Stromal cell of bone marrow (primary cell): ENCODE data around the gene ADORA2A.

Experiments used
- DNase-seq: peaks from one replicate; pipeline ENCODE4 v3.0.0-alpha.2; 2012; ENCODE audit warnings: low read depth

Gene ADORA2A

DNA sequence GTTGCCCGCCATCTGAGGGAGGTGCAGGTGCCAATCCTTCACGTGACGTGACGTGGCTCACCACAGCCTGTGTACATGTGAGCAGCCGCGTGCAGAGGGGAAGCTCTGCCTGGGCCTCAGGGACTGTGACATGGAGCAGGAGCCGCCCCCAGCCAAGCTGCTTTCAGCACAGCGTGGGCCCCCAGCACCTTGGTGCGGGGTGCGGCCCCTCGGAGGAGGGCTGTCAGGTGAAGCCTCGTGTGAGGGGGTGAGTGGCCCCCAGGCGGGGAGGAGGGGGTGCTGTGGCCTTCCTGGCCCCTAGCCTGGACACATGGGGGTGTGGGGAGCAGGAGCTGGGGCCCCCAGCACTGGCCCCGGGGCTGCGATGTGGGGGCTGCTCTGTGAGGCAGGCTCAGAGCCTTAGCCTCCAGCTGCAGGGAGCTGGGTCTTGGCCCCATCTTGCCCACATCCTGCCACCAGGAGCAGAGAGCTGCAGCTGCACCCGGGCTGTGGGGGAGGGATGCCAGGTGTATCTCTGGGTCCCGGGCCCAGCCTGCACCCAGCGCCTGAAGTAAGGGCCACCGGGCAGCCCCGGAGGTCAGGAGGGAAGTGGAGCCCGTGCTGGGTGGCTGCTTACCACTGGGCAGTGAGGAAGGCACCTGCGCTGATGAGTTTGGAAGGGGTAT lies at the start of gene ADORA2A:
ADORA2A (plus strand) TSS at position 100 of the 665 bp plus-strand sequence. CDS start 5,806 bp downstream, outside the sequence.
- DNase-seq = no peak

GRCh38 chr22:24379536-24379935 lies 47.9 kb upstream of the ADORA2A start:
- DNase-seq = no peak

DNA sequence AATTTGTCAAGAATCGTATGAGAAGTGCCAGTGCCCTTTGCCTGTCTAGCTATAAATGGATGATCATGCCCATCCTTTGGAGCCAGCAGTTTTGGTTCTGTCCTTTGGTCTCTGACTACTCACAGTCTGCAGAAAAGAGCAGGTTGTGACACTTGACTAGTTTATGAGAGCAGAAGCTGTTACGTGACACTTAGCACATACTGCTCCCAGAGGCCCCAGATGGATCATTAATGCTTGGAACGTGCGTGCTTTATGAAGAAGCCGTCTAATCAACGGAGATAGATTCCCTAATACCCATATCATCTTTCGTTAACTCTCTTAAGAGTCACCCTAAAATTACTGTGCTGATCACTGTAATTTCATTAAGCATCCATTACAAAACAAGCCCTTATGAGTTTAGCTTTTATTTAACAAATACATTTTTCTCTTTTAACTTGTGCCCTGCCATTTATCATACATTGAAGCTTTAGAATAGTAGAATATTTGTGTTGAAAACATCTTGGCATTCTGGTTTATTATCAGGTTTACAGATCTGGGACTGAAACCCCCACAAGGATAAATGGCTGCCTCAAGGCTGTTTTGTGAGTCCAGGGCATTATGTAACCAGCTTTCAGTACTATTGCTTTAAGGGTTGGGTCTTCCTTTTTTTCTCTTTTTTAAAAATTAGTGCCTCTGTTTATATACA lies 47.0 kb upstream of the ADORA2A start:
- DNase-seq = no peak

DNA sequence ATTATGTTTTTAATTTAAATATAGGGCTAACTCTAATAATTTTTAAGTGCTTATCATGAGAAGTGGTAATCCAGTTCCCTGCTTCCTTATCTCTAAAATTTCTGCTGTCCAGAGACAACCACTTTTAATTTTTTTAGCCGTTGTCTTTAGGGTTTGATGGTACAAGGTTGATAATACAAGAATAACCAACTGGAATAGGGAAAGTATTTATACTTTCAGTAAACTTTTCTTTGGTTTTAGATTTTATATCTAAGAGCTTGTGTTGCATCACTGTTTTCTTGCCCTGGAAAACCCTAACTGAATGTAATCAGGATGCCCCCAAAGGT lies 46.5 kb upstream of the ADORA2A start:
- DNase-seq = no peak

- no peak for DNase-seq
These were observed 44.3 kb upstream of the ADORA2A start for GRCh38 chr22:24383061-24383460.

DNA sequence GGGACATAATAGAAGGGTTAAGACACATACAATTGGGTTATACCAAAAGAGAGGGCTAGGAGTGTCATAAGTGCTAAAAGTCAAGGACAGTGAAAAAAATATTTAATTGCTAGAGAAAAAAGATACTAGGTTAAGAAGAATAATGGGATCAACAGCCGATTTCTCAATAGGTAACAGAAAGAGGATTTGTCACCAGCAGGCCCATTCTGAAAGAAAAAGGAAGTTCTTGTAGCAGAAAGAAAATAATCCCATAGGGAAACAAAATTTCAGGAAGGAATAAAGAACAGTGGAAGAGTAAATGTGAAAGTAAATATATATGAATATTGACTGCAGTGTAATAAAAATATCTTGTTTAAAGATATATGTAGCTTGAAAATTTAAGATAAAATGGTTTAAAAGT lies 43.3 kb upstream of the ADORA2A start:
- no peak for DNase-seq

GRCh38 chr22:24386937-24387471 lies 40.4 kb upstream of the ADORA2A start:
- DNase-seq = no peak

DNA sequence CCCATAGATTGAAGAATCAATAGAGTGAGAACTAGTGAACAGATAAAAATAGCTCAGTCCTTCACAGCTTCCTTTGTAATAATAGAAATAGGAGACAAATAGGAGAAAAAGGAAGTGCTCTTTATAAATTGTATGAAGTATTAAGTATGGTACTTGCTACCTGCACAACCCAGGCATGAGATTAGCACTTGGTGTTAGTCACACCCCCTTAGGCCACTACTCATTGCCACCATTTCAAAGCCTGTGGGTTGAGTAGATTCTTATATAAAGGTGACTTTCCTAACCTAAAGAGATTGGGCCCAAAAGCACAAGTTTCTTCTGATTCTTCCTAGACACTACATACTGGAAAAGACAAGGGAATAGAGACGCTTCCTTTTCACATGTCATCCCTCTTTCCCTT lies 37.7 kb upstream of the ADORA2A start:
- DNase-seq = no peak

GRCh38 chr22:24390156-24390555 lies 37.2 kb upstream of the ADORA2A start:
- no peak for DNase-seq

GRCh38 chr22:24390576-24390975 lies 36.8 kb upstream of the ADORA2A start:
- peak; percentile 37 for DNase-seq

- DNase-seq = no peak
These were observed 35.6 kb upstream of the ADORA2A start for GRCh38 chr22:24391836-24392217.

- DNase-seq = no peak
These were observed 35.0 kb upstream of the ADORA2A start for GRCh38 chr22:24392218-24392931.

- DNase-seq = no peak
These were observed 34.3 kb upstream of the ADORA2A start for GRCh38 chr22:24393012-24393559.

DNA sequence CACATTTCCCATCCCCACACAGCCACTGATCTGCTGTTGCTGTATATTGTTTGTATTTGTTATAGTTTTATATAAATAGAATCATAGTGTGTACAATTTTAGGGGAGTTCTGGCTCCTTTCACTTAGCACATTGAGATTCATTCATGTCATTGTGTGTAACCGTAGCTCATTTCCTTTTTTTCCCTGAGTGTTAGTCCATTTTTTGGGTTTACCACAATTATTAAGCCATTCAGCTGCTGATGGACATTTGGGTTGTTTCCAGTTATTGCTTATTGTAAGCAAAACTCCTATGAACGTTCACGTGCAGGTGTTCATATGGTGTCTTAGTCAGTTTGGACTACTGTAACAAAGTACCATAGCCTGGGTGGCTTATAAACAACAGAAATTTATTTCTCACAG lies 33.6 kb upstream of the ADORA2A start:
- DNase-seq = no peak

DNA sequence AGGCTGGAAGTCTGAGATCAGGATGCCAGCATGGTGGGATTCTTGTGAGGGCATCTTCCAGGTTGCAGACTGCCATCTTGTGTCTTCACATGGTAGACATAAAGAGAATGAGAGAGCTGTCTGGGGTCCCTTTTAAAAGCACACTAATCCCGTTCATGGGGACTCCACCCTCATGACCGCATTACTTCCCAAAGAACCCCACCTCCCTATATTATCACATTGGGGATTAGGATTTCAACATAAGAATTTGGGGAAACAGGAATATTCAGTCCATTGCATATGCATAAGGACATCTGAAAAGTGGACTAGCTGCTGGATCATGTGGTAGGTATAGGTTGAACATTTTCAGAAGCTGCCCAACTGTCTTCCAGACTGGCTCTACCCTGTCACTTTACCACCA lies 33.1 kb upstream of the ADORA2A start:
- DNase-seq = no peak

DNA sequence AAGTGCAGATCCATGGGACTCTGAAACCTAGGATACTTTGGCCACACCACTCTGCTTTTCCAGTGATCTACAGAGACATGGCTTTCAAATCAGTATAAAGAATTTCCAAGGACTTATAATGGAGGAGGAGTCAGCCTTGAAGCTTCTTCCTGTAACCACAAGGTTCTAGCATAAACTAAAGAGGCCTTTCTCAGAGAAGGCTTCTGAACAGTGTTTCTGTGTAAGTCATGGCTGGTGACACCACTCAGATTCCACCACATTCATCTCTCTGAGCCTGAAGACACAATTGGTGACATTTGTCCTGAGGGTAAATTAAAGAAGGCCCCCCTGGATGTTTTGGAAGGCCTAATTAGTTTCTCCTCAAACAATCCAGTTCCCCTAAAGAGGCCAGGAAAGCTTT lies 29.0 kb upstream of the ADORA2A start:
- no peak for DNase-seq

- no peak for DNase-seq
These were observed 27.2 kb upstream of the ADORA2A start for GRCh38 chr22:24400034-24400725.

- DNase-seq = no peak
These were observed 26.4 kb upstream of the ADORA2A start for GRCh38 chr22:24400726-24401596.

GRCh38 chr22:24401931-24402367 lies 25.4 kb upstream of the ADORA2A start:
- no peak for DNase-seq

GRCh38 chr22:24402460-24403192 lies 24.8 kb upstream of the ADORA2A start:
- peak; percentile 83 for DNase-seq
